SKM-1 (cell line): Measurements from ENCODE around the gene PTCD1.

Source experiments
- DNase-seq: peaks from one replicate; lab custom pipeline; 2025; ENCODE audit not compliant: unreplicated experiment; lab: John Stamatoyannopoulos, UW

The PTCD1 gene

GRCh38 chr7:99369767-99370391, 68.7 kb downstream of the PTCD1 start:
- no peak for DNase-seq

- no peak for DNase-seq
Observed at GRCh38 chr7:99368750-99369389, 69.7 kb downstream of the PTCD1 start.
